G401 (cell line): ENCODE results near the gene GNA14. TPM values are rescaled to one million over a fixed set of nuclear protein-coding genes. Genes with fewer than 3 reads are reported as not detected.
A peak's percentile ranks its signal among the peaks of the same experiment; 100 is the strongest.
"Not testable (repeated sequence)": the region's sequence is repeated elsewhere in the genome, so short reads cannot be mapped to it uniquely, and the experiment has no call there.

ENCODE experiments used
- DNase-seq: peaks from one replicate; pipeline ENCODE4 v3.0.0-alpha.2; 2015; ENCODE audit warnings: low spot score
- in situ Hi-C: cut with HindIII; loops from 2 replicates; pipeline ENCODE4 v1.10.0; 2016; ENCODE audit warnings: low sequenced_read_pairs, mixed read lengths
- total RNA-seq: library from RNA; depleted of rRNA; stranded (reverse); fragments of >200 nt; shearing (Covaris generic); gene quantifications from 2 replicates; pipeline ENCODE4 v1.2.3, GENCODE V29; 2014

GNA14 gene
- total RNA-seq, 1 experiment from 2014 or later: not detected

DNA sequence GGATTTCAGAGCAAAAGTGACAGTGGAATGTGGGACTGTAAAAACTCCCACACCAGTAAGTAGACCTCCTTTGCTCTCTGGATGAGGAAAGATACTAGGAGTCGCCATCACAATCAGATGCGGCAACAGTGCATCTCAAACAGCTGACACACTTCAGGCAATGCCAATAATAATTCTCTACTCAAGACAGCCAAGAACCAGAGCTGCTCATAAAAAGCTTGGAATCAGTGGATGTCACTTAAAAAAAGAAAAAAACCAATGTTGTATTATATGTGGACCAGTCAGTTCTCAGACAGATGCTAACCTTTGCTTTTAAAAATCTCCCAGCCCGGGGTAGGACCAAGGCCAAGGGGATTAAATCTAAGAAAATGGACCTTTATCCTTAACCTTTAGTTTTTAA is 185.0 kb downstream of the GNA14 start:
- in situ Hi-C loops: no loop called here
- no peak for DNase-seq

DNA sequence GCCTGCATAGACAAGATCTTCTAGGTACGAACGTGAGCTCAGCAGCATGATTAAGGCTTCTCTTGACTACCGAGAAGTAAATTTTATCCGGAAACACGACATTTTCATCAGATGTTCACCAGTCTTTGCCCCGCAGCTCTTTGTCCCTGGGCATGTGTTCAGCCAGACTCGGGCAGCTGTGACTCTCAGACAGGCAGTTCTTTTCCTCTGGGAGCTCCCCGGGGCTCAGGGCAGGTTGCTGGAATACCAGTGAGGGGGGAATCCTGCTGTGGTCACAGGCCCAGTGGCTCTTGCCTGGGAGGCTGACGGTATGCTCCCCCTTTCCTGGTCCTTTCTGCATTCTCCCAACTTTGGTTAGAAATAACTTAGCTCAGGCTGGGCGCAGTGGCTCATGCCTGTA is 186.1 kb downstream of the GNA14 start:
- in situ Hi-C loops: no loop called here
- DNase-seq: no peak

DNA sequence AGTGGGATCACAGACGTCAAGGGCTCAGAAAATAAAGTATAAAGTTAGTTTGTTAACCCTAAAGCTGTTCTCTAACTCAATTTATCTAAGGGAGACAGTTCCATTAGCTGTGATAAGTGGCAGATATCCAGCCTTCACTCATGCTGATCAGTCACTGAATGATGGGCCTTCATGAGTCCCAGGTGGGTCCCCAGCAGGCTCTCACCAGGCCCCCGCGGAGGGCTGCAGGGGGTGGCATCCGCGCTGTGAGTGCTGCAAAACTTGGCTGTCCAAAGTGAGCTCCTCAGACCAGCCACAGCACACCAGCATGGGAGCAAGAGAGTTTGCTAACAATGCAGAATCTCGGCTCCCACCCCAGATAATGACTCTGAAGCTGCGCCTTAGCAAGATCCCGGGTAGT is 187.2 kb downstream of the GNA14 start:
- DNase-seq: no peak
- in situ Hi-C loops: no loop called here

DNA sequence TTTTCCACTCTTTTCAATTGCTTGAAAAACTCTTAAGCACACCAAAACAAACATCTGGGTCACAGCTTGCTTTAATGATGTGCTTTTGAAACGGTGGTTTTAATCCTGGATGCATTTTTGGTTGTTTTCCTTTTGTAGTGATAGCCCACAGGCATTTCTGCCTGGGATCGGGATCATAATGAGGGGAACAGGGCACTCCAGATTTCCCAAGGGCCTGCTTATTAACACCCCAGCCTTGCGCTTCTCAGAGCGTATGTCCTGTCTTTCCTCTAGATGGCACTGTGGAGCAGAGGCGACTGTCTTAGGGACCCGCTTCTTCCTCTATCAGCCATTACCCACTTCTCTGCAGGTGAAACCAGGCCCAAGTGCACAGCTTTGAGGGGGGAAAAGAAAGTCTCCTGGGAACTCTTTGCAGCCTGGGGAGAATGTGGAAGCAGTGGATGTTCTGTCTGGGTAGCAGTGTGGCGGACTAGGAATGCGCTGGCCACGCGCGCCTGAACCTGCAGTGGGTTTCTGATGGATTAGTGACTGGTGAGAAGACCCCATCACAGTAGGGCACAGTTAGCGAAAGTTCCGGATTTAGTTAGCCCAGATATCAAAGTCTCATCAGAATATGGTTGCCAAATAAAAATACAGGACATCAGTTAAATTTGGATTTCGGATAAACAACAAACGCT is 190.1 kb downstream of the GNA14 start:
- DNase-seq: peak; percentile 56
- in situ Hi-C loops: no loop called here

DNA sequence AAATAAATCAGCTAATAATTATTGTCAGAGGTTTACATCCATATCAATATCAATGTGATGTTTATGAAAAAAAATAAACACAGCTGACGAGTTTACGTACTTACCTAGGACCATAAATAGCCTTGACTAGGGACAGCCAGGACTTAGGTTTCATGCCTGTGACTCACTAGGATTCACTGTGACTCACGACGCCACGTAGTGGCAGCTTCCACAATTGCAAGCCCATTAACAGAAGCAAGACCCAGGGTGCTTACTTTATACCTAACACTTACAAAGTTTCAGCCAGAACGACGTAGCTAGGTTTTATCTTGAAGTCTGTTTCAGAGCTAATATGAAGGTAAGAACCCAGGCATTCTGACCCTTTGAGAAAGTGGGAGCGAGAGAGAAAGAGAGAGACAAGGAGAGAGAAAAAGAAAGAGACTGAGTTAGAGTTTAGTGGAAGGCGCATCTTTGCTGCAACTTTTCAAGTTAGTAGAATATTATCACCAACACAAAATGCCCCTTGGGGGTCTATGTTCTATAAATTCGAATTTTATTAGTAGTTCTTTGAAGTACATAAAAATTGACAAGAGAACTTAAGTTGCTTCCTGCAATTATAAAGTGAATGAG is 191.2 kb downstream of the GNA14 start:
- in situ Hi-C loops: no loop called here
- peak; percentile 71 for DNase-seq

DNA sequence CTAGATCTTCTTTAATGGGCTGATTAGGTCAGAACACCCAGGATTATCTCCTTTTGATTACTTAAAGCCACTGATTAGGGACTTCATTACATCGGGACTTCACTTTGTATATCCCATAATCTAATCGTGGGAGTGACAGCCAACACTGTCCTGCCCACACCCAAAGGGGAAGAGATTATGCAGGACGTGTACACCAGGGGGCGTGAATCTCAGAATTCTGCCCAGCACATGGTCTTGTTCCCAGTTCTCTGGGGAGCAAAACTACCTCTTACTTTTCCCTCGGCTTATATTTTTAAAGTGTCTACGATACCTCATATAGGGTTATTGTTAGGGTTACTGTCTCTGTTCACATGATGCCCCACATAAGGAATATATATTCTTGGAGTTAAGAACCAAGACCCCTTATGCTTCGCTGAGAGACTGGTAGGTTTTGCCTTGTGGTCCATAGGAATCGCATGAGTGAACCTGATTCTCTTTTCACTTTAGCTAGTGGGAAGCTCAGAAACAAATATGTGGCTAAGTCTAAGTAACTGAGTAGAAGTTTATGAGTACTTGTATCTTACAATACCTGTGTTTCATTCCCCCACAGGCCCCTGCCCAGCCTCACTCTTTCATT is 192.7 kb downstream of the GNA14 start:
- in situ Hi-C loops: no loop called here
- no peak for DNase-seq

DNA sequence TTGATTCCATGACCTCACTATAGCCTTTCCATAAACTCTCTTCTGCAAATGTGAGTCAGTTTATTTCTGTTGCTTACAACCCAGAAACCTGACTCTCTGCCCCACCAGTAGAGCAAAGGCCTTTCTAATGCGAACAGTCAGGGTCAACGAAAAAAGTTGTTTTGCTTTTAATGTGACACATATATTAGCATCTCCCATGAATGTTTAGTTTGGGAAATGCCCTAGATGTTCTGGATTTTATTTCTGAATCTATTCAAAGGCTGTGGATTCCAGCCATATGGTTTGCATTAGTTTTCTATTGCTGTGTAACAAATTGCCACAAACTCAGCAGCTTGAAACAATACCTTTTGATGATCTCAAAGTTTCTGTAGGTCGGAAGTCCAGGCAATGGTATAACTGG is 193.5 kb downstream of the GNA14 start:
- no peak for DNase-seq
- in situ Hi-C loops: no loop called here

DNA sequence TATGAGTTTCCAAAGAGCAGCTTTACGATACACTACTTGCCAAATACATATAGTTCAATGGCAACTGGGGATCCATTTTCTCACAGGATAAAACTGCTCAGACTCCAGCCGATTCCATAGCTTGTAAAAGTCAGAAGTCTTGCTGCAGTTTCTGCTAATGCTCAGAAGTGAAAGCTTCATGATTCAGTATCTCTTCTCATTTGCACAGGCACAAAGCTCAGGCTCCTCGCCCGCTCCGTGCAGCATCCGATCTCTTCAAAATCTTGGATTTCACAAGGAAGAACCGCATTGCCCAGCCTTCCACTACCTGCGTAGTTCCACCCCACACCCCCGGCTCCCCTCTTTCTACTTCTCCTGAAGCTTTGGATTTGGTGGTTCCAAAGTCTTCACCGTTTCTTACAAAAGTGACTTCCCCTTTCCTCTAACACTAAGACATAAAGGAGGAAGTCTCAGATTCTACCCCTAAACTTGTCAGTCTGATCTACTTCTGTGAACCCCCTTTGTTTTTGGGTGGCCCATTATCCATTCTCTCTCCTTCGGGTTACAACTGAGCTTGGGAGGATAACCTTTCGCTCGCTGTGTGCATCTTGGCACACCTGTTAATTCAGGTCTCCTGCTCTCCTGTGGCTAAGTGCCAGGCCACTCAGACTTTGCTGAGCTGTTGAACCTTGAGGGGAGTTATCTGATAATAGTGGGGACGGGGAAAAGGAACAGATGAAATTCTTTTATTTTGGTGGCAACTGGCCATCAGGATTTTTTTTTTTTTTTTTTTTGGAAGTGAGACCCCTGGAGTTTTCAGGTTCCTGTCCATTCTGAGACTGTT is 194.1 kb downstream of the GNA14 start:
- in situ Hi-C loops: no loop called here
- DNase-seq: no peak

DNA sequence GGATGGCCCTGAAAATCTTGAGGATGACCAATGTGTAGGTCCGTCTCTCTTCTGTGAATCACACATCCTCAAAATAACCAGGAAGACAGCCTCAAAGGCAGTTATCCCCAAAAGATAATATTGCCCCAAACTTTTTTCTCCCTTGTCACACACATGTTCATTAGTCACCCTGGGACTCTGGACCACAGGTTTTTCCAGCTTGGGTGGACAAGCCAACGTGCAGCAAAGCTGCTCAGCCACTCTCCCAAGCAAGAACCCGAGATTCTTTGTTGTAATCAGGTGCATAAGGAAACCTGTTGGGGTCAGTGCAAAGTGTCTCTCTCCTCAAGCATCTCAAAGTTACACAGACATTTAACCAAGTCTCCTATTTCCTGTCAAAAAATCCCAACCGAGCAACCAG is 196.6 kb downstream of the GNA14 start:
- no peak for DNase-seq
- in situ Hi-C loops: no loop called here

DNA sequence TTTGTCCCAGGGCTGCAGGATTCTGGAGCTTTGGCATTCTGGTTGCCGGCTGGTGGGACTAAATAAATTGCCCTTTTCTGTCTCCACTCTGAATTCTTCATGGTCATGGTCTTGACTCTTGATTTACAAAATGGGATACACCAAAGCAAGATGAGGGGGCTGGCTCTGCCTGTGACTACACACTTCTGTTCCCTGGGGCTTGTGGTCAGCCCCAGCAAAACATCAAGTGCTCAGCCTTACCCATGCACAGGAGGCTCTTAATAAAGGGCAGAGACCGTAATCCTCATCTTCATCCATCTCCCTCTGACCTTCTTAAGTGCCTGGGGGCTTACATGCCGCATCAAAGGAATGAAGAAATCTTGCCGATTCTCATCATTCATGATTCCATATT is 198.0 kb downstream of the GNA14 start:
- DNase-seq: no peak
- in situ Hi-C loops: no loop called here

DNA sequence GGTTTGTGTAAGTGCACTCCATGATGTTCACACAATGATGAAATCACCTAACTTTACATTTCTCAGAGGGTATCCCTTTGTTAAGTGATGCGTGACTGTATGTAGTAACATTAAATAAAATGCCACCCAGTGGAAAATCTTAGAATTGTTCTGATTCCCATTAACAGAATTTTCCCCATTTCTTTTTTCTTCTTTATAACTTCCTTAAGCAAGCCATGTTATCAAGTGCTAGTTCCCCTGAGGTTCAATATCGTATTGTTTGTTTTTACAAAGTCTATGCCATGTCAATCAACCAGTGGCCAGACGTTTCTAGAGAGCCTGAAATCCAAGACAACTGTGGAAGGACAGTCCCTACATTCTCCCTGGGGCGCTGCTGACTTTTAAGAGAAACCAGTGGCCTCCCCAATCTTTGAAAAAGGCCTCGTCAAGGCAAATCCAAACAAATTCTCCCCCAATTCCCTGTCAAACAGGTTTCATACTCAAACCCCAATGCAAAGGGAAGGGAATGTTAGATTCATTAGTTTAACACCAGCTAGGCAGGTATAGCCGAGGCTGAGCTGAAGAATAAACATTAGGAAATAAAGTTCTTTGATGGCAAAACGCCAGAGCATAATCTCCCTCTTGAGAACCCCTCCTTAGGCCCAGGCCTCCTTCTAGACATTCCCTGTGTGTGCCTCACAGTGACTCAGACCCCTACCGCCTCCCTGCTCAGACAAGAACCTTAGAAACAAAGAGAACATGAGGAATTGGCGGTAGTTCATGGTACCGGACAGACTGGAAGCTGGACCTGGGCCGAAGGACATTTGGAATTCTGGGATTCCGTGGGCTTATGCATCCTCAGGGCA is 198.7 kb downstream of the GNA14 start:
- DNase-seq: no peak
- in situ Hi-C loops: no loop called here

DNA sequence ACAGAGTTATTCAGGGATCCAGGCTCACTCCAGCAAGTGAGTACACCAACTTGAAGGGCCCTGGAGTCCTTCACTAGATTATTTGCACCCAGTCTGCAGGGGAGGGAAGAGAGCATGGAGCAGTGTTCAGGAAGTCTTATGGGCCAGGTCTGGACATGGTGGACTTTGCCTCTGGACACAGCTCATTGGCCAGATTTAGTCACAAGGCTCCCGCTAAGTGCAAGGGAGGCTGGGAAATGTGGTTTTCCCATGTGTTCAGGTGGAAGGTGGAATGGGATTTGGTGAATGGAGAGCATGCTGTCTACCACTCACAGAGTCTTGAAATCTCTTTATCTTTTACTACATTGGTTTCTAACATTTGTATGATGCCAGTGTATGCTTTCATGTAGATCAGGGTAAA is 200.5 kb downstream of the GNA14 start:
- DNase-seq: no peak
- in situ Hi-C loops: no loop called here

DNA sequence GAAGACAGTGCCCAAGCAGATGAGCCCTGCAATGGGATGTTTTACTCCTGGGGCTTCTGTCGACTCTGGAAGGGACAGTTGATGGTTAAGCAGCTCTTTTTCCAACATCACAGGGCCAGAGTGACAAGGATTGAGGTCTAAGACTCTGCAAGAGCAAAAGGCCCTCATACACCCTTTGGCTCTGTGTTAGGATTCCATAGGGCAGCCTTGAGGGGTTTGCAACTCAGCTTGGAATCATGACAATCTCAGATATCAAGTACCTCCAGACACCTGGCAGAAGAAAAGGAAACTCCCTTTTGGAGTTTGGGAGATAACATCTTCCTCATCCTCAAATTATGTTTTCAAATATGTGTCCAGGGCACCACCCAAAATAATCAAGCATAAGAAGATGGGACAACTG is 205.7 kb downstream of the GNA14 start:
- in situ Hi-C loops: no loop called here
- no peak for DNase-seq

DNA sequence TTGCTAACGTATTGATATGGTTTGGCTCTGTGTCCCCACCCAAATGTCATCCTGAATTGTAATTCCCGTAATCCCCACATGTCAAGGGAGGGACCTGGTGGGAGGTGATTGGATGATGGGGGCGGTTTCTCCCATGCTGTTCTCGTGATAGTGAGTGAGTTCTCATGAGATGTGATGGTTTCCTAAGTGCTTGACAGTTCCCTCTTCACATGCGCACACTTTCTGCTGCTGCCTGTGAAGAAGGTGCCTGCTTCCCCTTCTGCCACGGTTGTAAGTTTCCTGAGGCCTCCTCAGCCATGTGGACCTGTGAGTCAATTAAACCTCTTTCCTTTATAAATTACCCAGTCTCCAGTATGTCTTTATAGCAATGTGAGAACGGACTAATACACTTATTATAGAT is 207.0 kb downstream of the GNA14 start:
- in situ Hi-C loops, DNase-seq: not testable (repeated sequence)

DNA sequence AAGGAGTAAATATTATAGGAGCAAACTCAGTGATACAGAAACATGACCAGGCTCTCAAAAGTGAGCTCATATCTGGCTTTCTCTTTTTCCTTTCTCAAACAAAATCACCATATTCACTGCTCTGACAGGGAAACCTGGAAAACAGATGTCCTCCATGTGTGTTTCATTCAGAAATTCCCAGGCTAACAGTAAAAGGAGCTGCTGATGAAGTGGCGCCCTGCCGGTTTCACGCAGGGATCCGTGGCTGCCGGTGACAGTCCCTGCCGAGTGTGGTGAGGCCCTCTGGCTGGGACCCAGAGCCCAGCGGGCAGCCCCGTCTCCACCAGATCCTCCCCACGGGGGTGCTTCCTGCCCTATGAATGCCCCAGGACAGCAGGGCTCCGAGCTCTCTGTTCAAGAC is 208.1 kb downstream of the GNA14 start:
- in situ Hi-C loops: no loop called here
- peak; percentile 77 for DNase-seq

DNA sequence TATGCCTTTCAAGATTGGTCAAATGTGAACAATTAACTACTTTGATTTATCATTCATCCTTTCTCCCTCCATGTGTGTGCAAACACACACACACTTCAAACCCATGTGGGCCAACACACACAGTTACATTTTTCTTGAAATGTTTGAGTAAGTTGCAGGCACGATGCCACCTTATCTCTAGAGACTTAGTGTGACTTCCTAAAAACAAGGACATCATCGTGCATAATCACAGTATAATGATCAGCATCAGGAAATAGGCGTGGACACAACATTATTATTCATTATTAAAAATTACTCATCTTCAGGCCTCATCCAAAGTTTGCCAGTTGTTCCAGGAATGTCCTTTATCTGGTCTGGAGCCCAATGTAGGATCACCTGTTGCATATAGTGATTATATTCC is 209.5 kb downstream of the GNA14 start:
- DNase-seq: no peak
- in situ Hi-C loops: no loop called here

DNA sequence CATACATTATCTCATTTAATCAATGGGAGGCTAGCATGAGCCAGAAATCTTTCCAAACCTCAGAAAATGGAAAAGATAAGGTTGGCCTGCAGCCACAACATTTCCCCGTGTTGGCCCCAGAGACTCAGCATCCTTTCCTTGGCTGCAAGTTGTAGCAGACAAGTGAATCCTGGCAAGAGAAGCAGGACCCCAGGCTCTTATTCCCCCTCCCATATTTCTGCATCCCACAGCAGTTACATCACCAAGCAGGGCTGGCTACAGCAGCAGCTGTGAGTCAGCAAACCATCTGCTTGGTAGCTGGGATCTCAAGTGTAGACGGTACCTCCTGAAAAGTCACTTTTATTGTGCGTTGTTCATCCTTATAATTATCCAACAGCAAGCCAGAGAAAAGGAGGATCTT is 212.4 kb downstream of the GNA14 start:
- in situ Hi-C loops: no loop called here
- DNase-seq: no peak

DNA sequence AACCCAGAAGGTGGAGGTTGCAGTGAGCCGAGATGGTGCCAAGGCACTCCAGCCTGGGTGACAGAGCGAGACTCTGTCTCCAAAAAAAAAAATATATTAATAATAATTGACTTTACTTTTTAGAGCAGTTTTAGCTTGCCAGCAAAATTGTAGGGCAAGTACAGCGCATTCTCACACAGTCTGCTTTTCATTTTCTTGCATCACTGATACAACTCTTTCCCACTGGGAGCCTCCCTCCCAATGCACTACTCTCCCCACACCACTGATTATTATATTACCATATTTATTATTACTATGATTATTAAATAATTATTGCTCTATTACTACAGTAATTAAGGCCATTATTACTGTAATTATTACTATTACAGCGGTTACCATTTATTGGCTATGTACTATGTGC is 212.8 kb downstream of the GNA14 start:
- DNase-seq: no peak
- in situ Hi-C loops: no loop called here

DNA sequence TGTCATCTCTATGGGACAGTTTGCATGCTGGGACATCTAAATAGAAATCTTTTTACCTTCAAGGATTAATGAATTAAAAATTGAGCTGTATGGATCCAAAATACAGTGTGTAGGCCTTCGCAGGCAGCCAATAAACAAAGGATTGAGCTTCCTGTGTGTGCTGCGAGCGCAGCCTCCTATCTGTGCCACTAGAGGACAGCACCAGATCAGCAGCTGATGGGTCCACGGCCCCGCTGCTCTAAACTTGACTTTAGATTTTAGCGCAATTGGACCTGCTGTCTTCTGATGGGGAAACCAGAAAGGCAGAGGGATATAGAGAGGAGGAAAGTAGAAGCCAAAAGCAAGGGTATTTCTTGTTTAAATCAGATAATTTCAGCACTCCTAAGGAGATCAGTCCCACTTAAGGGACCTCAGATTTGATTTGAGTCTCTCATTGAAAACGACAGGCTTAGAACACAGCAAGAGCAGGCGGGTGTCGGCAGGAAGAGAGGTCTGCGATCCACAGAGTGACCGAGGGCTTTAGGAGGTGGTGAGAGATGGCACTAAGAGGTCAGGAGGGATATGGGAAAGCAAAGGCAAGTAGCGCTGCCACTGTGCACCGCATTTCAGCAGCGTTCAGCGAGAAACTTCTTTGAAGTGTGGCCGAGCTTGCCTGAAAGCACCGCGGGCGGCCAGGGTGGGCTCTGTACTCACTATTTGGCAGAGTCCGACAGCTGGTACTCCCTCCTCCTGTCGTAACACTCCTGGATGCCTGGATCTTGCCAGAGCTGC is 214.3 kb downstream of the GNA14 start:
- in situ Hi-C loops: no loop called here
- peak; percentile 61 for DNase-seq
